Measurements from ENCODE around the gene ZBTB48. TPM values are rescaled to one million over a fixed set of nuclear protein-coding genes. Genes with fewer than 3 reads are reported as not detected.

The ZBTB48 gene
- total RNA-seq, 2 experiments from 2014 or later: 22.4 to 32.1 TPM

DNA sequence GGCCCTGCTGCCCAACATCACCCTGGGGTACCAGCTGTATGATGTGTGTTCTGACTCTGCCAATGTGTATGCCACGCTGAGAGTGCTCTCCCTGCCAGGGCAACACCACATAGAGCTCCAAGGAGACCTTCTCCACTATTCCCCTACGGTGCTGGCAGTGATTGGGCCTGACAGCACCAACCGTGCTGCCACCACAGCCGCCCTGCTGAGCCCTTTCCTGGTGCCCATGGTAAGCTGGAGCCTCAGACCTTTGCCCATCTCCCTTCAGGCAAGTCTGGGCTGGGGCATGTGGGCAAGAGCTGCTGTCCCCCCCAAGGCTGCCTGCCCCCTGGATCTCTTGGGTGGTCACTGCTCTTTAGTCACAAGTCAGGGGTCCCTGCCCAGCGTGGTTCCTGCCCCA, 8.8 kb upstream of the ZBTB48 start:
- intact Hi-C loops (cut with micrococcal nuclease): no loop called here
- CTCF ChIA-PET: interaction anchor here (1.3 to 1.4 kb wide), 2 partner anchors 16 to 76 kb away, joined by 5 read pairs; partner anchors contain the start of genes NOL9 and TAS1R1

DNA sequence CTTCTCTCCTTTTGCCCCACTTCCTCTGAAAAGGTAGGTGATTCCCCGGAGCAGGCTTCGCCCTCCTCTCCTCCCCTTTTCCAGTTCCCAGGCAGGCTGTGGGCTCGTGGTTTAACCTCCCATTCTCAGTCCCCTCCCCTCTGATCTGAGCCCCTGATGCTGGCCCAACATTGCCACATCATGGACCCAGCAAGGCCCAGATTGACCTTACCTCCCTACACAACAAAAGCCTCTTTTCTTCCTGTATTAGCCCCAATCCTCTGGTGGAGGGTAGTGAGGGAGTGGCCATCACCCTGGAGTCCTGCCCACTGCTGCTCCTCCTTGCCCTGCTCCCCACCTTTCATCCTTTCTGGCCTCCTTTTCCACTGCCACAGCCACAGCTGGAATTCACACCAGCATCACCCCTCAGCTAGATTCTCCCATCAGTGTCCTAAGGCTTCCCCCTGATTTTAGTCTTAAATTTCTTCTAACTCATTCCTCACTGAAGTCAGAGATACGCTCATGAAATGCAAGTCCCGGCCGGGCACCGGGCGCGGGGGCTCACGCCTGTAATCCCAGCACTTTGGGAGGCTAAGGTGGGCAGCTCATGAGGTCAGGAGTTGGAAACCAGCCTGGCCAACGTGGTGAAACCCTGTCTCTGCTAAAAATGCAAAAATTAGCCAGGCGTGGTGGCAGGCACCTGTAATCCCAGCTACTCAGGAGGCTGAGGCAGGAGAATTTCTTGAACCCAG, 7.0 kb upstream of the ZBTB48 start:
- CTCF ChIA-PET: no interaction called here
- no peak for TF ChIP-seq CTCF (IDR thresholded peaks at IDR 0.05)
- no peak for ATAC-seq
- POLR2A ChIA-PET: interaction anchor here (1.3 kb wide), 1 partner anchor 13 kb away, joined by 3 read pairs; no protein-coding TSS in a partner anchor
- no peak overlapping the region for H3K4me3 Mint-ChIP-seq
- no peaks in the 10 kb centered on the region for H3K27me3 Mint-ChIP-seq
- no peak for DNase-seq
- H3K36me3 Mint-ChIP-seq (ENCODE audit: low read depth): no peaks in the 10 kb centered on the region
- H3K9me3 Mint-ChIP-seq: no peaks in the 10 kb centered on the region
- H3K27ac Mint-ChIP-seq: peak overlapping the region; percentile 52
- intact Hi-C loops (cut with micrococcal nuclease): no loop called here
- peaks cover 5% of the 10 kb centered on the region for H3K4me1 Mint-ChIP-seq (ENCODE audit: low read depth)

More for the DNA sequence above, 8.8 kb upstream of the ZBTB48 start:
- DNase-seq (no peak), ATAC-seq (no peak)
- H3K36me3 Mint-ChIP-seq (ENCODE audit: low read depth): no peaks in the 10 kb centered on the region
- H3K4me1 Mint-ChIP-seq (ENCODE audit: low read depth): peaks cover 5% of the 10 kb centered on the region
- POLR2A ChIA-PET: no interaction called here
- no peak for TF ChIP-seq CTCF (IDR thresholded peaks at IDR 0.05)
- no peak overlapping the region for H3K27ac Mint-ChIP-seq
- no peaks in the 10 kb centered on the region for H3K9me3 Mint-ChIP-seq
- no peak overlapping the region for H3K4me3 Mint-ChIP-seq
- no peaks in the 10 kb centered on the region for H3K27me3 Mint-ChIP-seq

GRCh38 chr1:6574025-6574620, 5.7 kb upstream of the ZBTB48 start:
- intact Hi-C loops (cut with micrococcal nuclease): no loop called here
- Mint-ChIP-seq H3K4me1 (ENCODE audit: low read depth) (peaks cover 5% of the 10 kb centered on the region), H3K9me3 (no peaks in the 10 kb centered on the region), H3K4me3 (no peak overlapping the region), H3K36me3 (ENCODE audit: low read depth) (no peaks in the 10 kb centered on the region), H3K27ac (no peak overlapping the region), H3K27me3 (no peaks in the 10 kb centered on the region)
- DNase-seq (no peak), ATAC-seq (no peak)
- ChIA-PET CTCF (interaction anchor here (3.4 kb wide), 1 partner anchor 19 kb away, joined by 10 read pairs; the partner anchor contains the start of genes NOL9 and TAS1R1), POLR2A (no interaction called here)
- no peak for TF ChIP-seq CTCF (IDR thresholded peaks at IDR 0.05)

DNA sequence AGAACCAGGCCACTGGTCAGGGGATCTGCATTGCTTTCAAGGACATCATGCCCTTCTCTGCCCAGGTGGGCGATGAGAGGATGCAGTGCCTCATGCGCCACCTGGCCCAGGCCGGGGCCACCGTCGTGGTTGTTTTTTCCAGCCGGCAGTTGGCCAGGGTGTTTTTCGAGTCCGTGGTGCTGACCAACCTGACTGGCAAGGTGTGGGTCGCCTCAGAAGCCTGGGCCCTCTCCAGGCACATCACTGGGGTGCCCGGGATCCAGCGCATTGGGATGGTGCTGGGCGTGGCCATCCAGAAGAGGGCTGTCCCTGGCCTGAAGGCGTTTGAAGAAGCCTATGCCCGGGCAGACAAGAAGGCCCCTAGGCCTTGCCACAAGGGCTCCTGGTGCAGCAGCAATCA, 5.0 kb upstream of the ZBTB48 start:
- no peaks in the 10 kb centered on the region for H3K36me3 Mint-ChIP-seq (ENCODE audit: low read depth)
- ATAC-seq (no peak), DNase-seq (no peak)
- CTCF ChIA-PET: interaction anchor here (3.4 kb wide), 1 partner anchor 20 kb away, joined by 10 read pairs; the partner anchor contains the start of genes NOL9 and TAS1R1
- POLR2A ChIA-PET: no interaction called here
- H3K4me3 Mint-ChIP-seq: no peak overlapping the region
- H3K27me3 Mint-ChIP-seq: no peaks in the 10 kb centered on the region
- intact Hi-C loops (cut with micrococcal nuclease): no loop called here
- TF ChIP-seq CTCF (IDR thresholded peaks at IDR 0.05): no peak
- peaks cover 10% of the 10 kb centered on the region for H3K4me1 Mint-ChIP-seq (ENCODE audit: low read depth)
- no peak overlapping the region for H3K27ac Mint-ChIP-seq
- H3K9me3 Mint-ChIP-seq: no peaks in the 10 kb centered on the region

All from activated CD8-positive, alpha-beta T cell treated with anti-CD3 and anti-CD28 coated beads for 36 hours (primary cell).